GM13977 (cell line): ENCODE measurements around the gene MYO9A.
"Not testable (repeated sequence)": the region's sequence is repeated elsewhere in the genome, so short reads cannot be mapped to it uniquely, and the experiment has no call there.

Experiments used
- DNase-seq: peaks from one replicate; pipeline ENCODE4 v3.0.0; 2012; ENCODE audit warnings: low spot score
- in situ Hi-C: fragments of 300-500 bp; cut with MboI; formaldehyde crosslinking; loops from one replicate; pipeline ENCODE4 v1.12.0; 2022; ENCODE audit warnings: low sequenced_read_pairs, low pct_unique_long_range_greater_than_20kb, mixed read lengths, inconsistent platforms; ENCODE audit not compliant: unreplicated experiment
- TF ChIP-seq, protein P1 (sequence below): IDR thresholded peaks from 2 replicates; pipeline ENCODE4 v1.5.1; 2012; ENCODE audit warnings: mild to moderate bottlenecking, control low read depth; ENCODE audit not compliant: insufficient read depth; ENCODE audit errors: extremely low read depth, missing control alignments

The MYO9A gene

DNA sequence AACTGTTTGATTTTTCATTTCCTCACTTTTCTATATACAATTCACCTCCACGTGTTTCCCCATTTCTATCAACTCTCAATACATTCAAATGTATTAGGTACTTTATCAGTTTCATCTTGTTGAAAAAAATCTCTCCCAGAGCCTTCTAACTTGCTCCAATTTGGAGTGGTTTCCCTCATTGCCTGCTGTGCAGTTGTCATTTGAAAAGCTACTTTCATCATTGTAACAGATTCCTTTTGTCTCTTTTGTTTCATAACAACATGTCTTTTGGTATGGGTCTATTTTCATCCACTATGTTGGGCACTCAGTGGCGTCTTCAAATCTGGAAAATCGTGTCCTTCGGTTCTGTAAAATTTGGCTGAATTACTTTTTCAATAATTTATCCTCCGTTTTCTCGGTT lies 232.6 kb downstream of the MYO9A start:
- TF ChIP-seq, protein P1, sequence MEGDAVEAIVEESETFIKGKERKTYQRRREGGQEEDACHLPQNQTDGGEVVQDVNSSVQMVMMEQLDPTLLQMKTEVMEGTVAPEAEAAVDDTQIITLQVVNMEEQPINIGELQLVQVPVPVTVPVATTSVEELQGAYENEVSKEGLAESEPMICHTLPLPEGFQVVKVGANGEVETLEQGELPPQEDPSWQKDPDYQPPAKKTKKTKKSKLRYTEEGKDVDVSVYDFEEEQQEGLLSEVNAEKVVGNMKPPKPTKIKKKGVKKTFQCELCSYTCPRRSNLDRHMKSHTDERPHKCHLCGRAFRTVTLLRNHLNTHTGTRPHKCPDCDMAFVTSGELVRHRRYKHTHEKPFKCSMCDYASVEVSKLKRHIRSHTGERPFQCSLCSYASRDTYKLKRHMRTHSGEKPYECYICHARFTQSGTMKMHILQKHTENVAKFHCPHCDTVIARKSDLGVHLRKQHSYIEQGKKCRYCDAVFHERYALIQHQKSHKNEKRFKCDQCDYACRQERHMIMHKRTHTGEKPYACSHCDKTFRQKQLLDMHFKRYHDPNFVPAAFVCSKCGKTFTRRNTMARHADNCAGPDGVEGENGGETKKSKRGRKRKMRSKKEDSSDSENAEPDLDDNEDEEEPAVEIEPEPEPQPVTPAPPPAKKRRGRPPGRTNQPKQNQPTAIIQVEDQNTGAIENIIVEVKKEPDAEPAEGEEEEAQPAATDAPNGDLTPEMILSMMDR = no peak
- DNase-seq = no peak

DNA sequence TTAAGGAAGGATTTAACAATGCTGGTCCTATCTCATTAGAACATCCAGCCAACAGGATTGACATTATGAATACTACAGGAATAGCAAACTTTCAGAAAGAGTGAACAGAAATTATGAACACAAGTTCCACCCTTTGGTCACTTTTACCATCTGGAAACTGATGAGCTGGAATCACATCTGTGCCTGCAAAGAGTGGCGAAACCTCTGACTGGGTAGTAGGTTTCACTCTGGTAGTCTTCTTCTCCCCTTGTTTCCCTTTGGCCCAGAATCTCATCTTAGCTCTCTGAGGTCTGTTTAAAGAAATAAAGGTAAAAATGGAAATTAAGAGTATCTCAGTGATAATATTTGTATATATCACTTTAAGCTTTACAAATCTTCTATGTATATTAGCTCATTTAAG lies 234.5 kb downstream of the MYO9A start:
- in situ Hi-C loops = no loop called here
- TF ChIP-seq, protein P1 = no peak

More for the DNA sequence above, 232.6 kb downstream of the MYO9A start:
- in situ Hi-C loops = no loop called here

DNA sequence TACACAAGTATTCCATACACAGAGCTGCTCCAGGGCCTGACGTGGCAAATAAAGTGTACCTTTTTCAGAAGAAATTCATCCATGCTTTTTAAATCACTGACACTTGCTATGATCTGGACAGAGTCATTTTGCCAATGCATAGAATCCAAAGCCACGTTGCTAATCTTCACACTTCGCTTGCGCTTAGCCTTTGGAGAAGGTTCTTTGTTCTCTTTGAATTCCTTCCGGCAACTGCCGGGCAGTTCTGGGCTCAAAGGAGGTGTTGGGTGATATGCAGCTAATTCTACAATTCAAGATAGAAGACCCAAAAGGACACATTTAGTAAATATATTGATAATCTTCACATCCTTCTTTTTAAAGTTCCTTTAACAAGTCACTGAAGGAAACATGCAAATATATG lies 237.7 kb downstream of the MYO9A start:
- in situ Hi-C loops = no loop called here
- DNase-seq = no peak
- TF ChIP-seq, protein P1 = no peak

More for the DNA sequence above, 234.5 kb downstream of the MYO9A start:
- no peak for DNase-seq

DNA sequence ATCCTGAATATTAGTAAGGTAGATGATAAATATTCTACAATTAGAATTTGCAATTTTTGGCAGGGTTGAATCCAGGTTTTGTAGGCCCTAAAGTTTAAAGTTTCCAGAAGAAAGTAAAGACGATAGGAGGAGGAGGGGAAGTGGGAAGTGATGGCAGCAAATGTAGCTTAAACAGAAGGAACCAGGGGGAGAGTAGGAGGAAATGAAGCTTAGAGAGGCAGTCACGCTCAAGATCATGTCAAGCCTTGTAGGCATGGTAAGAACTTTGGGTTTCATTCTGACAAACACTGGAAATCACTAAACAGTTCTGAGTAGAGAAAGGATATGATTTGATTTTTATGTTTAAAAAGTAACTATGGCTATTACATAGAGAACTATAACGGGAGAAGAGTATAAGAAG lies 243.7 kb downstream of the MYO9A start:
- TF ChIP-seq, protein P1 = no peak

DNA sequence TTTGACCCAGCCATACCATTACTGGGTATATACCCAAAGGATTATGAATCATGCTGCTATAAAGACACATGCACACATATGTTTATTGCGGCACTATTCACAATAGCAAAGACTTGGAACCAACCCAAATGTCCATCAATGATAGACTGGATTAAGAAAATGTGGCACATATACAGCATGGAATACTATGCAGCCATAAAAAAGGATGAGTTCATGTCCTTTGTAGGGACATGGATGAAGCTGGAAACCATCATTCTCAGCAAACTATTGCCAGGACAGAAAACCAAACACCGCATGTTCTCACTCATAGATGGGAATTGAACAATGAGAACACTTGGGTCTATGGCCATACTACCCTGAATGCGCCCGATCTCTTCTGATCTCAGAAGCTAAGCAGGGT lies 259.7 kb downstream of the MYO9A start:
- in situ Hi-C loops, DNase-seq: not testable (repeated sequence)

More for the DNA sequence above, 243.7 kb downstream of the MYO9A start:
- DNase-seq = peak; percentile 38
- in situ Hi-C loops = no loop called here

DNA sequence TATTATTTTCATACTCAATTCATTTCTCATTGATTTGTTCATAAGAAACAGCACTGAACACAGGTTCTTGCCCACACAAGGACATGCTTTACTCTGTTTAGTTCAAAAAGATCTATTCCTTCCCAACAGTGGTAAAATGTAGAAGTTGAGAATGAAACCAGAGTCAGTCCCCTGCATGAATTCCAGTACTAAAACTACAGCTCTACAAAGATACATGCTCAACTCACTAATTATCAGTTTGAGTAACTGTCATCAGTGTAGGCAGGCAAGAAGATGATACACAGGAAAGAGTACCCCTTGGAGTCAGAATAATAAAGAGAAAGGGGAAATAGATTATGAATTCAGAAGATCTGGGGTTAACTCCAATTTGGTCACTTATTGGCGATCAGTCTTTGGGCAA lies 264.4 kb downstream of the MYO9A start:
- in situ Hi-C loops = no loop called here
- TF ChIP-seq, protein P1 = no peak
- no peak for DNase-seq

DNA sequence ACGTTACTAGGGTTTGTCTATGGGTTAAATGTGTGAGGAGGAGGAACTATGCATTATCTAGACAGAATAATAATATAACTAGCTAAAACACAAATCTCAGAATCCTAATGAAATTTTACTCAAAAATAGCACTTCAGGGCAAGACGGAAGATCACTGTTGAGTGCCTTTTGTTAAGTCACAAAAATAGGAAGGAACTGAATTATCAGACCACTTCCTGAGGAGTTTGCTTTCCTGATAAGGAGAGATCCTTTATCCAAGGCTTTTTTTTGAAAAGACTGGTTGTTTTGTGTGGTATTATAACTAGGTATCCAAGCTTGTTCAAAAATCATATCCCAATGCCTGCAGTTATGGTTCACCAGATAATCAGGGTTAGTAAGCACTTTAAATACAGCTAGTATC lies 273.0 kb downstream of the MYO9A start:
- TF ChIP-seq, protein P1 = no peak
- DNase-seq = no peak
- in situ Hi-C loops = no loop called here
